HG03457 (cell line): ENCODE data around the gene SLC35F3.

Experiments
- ATAC-seq: cut with Tn5 transposase; IDR thresholded peaks from one replicate; pipeline ENCODE4 v1.9.1; 2021; ENCODE audit warnings: moderate number of reproducible peaks; ENCODE audit not compliant: unreplicated experiment

SLC35F3 gene

DNA sequence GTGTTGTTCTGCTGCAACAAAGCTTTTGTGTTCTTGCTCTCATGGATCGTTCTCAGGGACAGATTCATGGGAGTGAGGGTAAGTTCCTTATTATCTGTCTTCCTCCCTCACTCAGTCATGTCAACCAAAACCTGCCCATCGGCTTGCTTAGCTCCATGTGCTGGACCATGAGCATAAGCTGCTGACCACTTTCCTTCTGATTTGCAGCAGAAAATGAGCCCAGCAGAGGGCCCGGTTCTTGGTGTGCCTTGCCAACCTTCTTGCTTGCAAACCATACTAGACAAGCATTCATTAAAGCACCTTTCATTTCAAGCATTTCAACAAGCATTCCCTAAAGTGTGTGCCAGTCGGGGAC is 404.7 kb downstream of the SLC35F3 start:
- no peak for ATAC-seq

GRCh38 chr1:234309598-234310459 is 405.4 kb downstream of the SLC35F3 start:
- peak; percentile 70 for ATAC-seq

GRCh38 chr1:234310460-234310817 is 406.0 kb downstream of the SLC35F3 start:
- no peak for ATAC-seq

GRCh38 chr1:234311414-234311813 is 406.9 kb downstream of the SLC35F3 start:
- ATAC-seq, result no peak

DNA sequence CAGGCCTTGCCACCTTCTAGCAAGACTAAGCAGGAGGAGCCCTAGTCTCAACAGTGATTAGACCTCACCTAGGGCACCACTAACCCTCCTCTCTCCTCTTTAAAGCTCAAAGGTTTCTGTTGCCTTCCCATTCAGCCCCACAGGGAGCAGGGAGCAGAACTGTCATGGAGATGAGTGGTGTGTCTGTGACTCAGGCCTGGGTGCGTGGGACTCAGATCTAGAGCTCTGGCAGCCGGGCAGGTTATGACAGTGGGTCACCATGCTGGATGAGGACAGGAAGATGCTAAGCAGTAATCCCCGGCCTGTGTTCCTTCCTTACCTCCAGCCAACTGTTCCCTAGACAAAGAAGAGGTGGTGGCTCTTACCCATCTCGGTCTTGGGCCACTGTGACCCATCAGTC is 408.7 kb downstream of the SLC35F3 start:
- ATAC-seq, result no peak

DNA sequence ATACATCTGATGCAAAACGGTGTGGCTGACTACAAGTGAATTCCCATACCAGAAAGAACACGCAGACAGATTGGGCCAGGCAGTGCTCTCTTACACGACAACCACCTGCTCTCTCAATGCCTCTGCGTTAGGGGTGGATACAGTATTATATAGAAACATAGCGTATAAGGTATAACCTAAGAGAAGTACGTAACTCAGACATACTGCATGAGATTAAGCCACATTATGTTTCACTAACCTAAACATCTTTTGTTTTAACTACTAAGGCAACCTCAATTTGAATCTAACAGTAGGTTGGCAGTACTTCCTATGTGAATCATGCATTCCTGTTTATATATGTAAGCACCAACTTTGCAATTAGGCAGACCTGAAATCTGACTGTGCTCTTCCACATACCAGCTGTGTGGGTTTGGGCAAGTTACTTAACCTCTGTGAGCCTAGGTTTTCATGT is 410.6 kb downstream of the SLC35F3 start:
- no peak for ATAC-seq

DNA sequence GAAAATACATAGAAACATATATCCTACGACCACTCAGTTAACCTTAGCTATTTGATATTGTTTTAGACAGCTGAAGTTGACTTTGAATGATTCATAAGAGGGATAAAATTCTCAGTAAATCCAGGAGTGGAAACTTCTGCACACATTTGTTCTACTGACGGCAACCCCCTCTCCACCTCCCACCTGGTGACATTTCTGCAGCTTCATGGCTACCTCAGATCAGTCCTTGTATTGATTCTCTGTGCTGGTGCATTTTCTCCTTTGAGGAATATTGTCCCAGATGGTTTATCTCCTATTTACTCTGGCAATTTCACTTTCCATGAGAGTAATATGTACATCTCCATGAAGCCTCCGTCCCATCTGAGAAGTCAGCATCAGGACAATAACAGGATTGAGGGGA is 411.1 kb downstream of the SLC35F3 start:
- no peak for ATAC-seq

GRCh38 chr1:234316486-234316885 is 412.0 kb downstream of the SLC35F3 start:
- no peak for ATAC-seq

DNA sequence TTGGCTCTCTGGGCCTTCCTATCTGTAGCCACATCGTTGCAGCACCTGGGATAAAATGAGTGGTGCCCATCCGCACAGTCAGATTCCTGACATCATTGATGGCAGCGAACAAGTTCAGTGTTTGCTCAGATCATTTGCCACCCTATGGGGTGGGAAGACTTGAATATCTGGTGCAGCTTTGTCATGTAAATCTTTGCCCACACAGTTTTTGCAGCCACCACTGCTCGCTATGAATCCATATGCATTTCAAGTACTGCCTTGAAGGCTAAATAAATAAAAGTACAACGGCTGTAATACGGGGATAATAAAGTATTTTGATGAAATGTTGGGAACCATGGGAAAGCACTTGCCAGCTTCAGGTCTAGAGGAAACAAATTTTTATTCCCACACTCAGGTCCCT is 412.5 kb downstream of the SLC35F3 start:
- no peak for ATAC-seq

- no peak for ATAC-seq
Measured at GRCh38 chr1:234320069-234320468, 415.6 kb downstream of the SLC35F3 start.

DNA sequence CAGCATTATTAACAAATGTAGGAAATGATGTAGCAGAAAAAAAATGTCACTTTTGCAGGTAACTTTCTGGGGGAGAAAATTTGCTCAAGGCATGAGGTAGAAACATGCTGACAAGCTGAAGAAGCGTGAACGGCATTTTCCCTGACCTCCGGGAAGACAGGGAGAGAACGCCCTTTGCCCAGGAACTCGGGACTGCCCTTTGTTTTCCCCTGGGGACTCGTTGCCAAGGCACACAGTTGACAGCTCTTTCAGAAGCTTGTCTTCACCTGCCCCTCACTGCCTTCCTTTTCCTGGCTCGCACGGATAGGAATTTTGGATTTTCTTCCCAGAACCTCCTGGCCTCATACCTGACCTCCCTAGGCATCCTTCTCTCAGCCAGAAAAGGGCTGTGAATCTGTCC is 416.1 kb downstream of the SLC35F3 start:
- no peak for ATAC-seq

- no peak for ATAC-seq
Measured at GRCh38 chr1:234321231-234321630, 416.8 kb downstream of the SLC35F3 start.

GRCh38 chr1:234322097-234322496 is 417.6 kb downstream of the SLC35F3 start:
- no peak for ATAC-seq

- no peak for ATAC-seq
Measured at GRCh38 chr1:234322979-234323378, 418.5 kb downstream of the SLC35F3 start.

DNA sequence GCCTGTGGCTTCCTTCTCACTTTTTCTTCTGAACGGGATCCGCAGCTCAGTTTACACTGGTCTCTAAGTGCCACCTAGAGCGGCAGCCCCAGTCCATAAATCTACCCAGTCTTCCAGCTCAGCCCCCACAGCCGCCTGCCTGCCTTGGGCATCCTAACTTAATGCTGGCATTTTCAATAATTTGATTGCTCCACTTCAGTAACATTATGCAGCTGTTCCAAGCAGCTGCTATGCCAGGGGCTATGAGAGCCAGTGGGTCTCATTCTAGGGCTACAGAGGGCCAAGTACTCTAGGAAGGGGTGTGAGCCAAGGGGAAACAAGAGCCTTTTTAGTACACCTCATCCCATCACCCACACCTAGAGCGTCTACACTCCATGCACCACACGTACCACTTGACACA is 420.3 kb downstream of the SLC35F3 start:
- no peak for ATAC-seq

- ATAC-seq, result no peak
Measured at GRCh38 chr1:234325878-234326496, 421.5 kb downstream of the SLC35F3 start.

GRCh38 chr1:234326497-234327366 is 422.3 kb downstream of the SLC35F3 start:
- ATAC-seq, result peak; percentile 68

DNA sequence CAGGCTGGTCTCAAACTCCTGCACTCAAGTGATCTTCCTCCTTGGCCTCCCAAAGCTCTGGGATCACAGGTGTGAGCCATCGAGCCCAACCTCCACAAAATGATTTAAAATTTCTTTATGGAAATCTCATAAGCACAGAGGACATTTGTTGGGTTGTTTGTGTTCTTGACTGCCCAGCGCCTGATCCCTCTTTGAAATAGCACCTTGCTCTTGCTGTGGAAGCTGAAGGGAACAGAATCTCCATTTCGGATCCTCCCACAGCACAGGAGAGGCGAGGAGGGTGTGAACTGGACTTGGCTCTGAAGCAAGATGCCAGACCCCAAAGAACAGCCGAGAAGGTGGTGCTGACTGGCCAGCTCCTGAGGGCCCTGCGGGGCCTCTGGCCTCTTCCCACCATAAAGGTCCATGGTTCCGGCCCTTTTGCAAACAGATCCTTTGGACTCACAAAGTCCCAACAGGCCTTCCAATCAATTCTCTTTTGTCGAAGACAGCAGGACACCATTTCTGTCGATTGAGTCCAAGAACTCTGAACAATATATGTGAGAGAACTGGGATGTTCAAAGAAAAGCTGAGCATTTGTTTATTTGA is 423.2 kb downstream of the SLC35F3 start:
- no peak for ATAC-seq

DNA sequence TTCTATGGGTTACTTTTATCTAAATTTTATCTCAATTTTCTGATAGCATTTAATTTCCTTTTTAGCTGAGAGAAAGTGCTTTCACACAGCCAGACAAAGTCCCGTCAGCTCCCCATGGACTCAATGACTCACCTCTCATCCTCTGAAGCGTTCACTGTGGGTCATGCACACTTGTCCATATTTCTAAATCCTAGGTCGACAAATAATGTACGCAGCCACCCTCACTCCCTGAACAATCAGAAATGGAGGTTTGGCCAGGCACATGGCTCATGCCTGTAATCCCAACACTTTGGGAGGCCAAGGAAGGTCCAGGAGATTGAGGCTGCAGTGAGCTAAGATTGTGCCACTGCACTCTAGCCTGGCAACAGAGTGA is 426.4 kb downstream of the SLC35F3 start:
- ATAC-seq, result no peak

GRCh38 chr1:234331507-234331906 is 427.0 kb downstream of the SLC35F3 start:
- no peak for ATAC-seq

DNA sequence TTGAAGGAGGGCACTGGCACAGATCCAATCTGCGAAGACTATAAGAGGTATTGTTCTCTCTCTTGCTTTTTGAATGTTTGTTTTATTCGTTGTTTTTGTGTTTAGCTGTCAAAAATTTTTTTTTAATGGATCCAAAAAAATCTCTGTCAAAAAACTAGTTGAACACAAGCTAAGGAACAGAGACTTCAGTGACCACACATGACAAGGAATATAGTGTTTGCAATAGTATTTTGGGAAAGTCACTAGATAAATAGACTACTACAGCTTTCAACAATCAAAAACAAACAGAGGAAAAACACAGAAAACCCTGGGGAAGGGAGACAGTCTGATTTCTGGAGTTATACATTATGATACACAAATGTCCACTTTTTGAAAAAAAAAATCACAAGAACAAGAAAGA is 431.9 kb downstream of the SLC35F3 start:
- no peak for ATAC-seq
